Erythroblast (primary cell): Measurements from ENCODE around the gene FANCE.

Experiments
- DNase-seq, 2 experiments: peaks; one replicate each; lab custom pipeline; 2025; lab: John Stamatoyannopoulos, UW
- GATA1 ChIP-seq: IDR thresholded peaks from 2 replicates; pipeline ENCODE4 v1.6.1; 2011; ENCODE audit warnings: low read depth, mild to moderate bottlenecking, control low read depth, low read length, moderate library complexity
- POLR2A ChIP-seq: IDR thresholded peaks from 2 replicates; pipeline ENCODE4 v1.6.1; 2011; ENCODE audit warnings: mild to moderate bottlenecking, low read length

FANCE gene

DNA sequence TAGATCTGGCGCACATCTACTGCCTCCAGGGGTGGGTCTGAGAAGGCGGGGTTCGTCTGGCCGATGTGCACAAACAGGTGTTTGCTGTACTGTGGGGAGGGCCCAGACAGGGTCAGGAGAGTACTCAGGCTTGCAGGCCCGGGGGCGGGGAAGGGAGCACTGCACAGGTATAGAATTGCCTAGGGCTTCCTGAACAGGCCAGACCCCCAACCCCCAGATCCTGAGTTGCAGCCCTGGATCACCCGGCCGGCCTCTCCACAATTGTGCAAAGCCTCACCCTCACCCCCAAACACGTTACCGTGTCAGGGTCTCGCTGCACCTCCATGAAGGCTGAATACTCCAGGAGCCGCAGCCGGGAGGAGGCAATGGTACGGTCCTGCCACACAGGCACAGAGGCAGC lies 23.9 kb downstream of the FANCE start:
- TF ChIP-seq POLR2A, result no peak
- TF ChIP-seq GATA1, result no peak
- DNase-seq, result no peak

DNA sequence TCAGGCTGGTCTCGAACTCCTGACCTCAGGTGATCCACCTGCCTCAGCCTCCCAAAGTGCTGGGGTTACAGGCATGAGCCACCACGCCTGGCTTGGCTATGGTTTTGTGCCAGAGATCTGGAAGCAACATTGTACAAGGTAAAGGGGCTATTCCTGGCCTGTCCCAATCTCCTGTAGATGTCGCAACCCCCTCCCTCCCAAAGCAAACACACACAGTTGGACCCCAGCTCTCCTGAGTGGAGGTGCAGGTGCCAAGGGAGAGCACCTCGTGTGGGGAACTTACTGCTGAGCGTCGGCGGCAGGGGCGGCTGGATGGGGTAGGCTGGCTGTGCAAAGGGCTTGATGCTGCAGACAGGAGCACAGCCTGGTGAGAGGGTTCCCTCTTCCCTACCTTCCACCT lies 24.9 kb downstream of the FANCE start:
- DNase-seq, result no peak
- TF ChIP-seq POLR2A (no peak), GATA1 (no peak)

DNA sequence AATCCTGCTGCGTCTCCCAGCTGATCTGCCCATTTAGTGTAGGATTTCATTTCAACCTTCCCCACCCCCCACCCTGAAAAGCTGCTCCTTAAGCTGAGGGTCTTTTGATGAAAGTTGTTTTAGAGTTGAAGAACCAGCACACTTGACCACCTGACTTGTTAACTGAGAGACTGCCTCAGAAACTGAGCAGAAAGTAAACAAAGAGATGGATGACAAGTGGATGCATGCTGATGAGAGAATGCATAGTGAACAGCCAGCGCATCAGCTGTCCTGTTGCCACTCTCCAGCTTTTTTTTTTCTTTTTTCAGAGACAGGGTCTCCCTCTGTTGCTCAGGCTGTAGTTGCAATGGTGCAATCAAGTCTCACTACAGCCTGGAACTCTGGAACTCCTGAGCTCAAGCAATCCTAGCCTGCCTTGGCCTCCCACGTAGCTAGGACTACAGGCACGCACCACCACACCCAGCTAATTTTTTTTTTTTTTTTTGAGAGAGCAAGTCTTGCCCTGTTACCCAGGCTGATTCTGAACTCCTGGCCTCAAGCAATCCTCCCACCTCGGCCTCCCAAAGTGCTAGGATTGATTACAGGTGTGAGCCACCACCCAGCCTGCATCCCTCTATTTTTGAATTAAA lies 25.5 kb downstream of the FANCE start:
- TF ChIP-seq POLR2A (no peak), GATA1 (no peak)
- no peak for DNase-seq

DNA sequence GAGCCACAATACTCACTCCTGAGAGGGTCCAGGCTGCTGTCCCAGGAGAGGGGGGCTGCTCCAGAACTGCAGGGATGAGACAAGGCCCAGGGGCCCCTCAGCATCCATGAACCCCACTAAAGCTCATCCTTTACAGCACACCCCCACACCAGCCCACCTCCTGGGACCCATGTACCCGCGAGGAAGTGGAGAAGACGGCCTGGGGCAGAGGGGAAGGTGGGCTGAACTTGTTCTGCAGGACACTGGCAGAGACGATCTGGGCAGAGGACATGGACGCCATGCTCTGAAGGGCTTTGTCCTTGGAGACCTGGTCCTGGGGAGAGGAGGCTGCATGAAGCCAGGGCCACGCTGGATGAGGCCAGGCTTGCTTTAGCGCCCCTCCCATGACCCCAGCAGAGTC lies 26.1 kb downstream of the FANCE start:
- TF ChIP-seq POLR2A (no peak), GATA1 (no peak)
- no peak for DNase-seq

DNA sequence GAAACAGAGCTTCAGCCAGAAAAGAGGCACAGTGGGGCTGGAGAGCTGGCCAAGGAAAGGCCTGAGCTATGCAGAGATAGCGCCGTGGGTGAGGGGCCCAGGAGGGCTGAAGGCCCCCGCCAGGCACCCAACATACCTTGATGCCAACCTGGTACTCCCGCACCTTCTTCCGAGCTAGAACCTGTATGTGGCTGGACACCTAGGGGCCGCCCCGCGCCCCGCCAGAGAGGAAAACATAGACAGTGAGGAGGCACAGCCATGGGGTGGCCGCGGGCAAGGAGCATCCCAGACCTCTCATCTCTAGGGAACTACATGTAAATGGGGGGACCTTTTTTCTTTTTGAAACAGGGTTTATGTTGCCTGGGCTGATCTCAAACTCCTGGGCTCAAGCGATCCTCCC lies 28.0 kb downstream of the FANCE start:
- DNase-seq, result no peak
- TF ChIP-seq GATA1 (no peak), POLR2A (no peak)

DNA sequence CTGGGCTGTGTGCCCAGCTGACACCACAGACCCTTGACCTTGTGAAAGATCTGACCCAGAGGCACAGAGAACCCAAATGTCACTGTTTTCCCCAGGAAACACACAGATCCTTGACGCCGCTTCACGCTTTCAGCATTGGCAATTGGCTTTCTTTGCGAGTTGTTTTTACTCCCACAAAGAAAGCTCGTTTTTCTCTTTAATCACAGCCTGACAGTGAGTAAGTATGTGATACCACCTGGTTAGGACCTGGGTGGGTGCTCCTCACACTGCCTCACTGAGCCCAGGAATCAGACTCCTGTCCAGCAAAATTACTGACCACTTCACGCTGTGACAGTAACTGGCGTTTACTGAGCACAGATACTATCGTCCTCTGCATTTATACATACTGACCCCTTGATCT lies 29.1 kb downstream of the FANCE start:
- no peak for TF ChIP-seq GATA1
- TF ChIP-seq POLR2A, result no peak
- DNase-seq, result no peak

DNA sequence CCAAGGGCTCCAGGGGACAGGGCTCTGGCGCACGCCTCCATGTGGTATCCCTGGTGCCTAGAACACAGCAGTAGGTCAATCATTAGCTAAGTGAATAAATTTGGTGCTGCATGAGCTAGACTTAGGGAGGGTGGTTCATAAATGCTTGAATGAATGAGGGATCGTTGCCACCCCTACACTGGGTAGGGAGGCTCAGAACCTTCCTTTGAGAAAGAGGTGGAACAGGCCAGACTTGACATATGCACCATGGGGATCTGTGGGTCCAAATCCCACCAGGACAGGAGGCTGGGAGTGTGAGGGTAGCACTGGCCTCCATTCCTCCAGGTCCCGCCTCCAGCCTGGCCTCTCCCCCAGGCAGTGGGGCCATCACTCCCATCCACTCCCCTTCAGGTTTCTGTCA lies 30.9 kb downstream of the FANCE start:
- TF ChIP-seq GATA1 (no peak), POLR2A (no peak)
- no peak for DNase-seq

DNA sequence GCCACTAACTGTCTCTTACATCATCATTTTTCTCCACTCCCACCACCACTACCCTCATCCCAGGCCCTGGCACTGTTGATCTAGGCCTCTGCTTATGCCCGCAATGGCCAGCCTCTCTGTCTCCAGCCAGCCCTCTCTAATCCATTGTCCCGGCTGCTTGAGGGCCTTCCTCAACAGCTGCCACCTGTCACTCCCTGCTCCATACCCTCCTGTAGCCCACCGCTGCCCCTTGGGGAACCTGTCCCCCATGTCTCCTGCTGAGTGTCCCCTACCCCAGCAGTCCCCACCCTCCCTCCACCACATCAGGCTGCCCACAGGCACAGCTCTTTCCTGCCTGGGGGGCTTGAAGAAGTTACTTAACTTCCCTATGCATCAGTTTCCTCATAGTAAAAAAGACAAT lies 31.4 kb downstream of the FANCE start:
- DNase-seq, result no peak
- TF ChIP-seq GATA1 (no peak), POLR2A (no peak)

DNA sequence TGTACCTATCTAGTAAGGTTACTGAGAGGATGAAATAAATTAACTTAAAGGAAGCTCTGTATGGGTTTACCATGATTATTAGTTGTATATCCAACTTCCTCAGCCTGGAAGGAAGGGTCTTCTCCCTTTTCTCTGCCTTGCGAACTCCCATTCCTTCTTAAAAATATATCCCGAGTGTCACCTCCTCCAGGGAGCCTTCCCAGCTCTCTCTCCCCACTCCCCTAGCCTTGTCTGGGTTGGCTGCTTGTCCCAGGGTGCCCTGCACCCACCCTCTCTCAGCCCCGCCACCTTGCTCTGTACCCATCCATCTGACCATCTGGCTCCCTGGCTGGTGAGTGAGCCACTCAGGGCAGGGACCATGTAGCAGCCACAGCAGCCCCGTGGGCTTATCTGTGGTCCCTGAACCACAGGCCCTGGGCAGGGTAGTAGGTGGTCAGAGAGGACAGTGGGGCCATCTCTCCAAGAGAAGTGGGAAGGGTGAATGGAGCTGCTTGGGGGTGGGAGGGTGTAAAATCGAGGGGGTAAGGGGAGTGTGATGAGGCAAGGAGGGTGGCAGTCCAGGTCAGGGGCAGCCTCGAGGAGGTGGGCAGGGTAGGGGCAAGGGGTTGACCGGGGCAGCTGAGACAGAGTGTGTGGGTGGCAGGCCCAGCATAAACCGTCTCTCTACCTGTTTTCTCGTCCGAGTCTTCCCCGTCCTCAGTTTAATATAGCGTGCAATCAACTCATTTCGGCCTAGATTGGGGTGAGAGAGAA lies 31.9 kb downstream of the FANCE start:
- TF ChIP-seq POLR2A, result no peak
- no peak for TF ChIP-seq GATA1
- no peak for DNase-seq

DNA sequence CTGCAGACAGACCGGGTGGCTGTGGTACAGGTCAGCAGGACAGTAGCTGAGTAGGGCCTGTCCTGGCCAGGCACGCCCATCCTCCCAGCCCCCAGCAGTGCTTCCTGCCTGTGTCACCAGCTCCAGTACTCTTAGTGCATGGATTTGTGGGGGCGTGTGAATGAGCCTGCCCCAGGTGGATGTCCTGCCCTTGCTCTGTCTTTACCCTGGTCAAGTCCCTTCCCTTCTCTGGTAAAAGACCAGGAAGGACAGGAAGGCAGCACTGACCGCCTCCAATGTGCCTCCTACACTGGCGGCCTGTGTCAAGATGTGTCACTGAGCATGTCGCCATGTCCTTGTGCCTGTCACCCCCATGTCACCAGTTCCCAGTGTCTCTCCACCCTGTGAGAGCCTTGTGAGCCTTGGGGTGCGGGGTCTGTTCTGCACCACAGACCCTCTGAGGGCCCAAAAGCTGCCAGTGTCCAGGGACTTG lies 32.8 kb downstream of the FANCE start:
- TF ChIP-seq POLR2A (no peak), GATA1 (no peak)
- DNase-seq, result no peak

DNA sequence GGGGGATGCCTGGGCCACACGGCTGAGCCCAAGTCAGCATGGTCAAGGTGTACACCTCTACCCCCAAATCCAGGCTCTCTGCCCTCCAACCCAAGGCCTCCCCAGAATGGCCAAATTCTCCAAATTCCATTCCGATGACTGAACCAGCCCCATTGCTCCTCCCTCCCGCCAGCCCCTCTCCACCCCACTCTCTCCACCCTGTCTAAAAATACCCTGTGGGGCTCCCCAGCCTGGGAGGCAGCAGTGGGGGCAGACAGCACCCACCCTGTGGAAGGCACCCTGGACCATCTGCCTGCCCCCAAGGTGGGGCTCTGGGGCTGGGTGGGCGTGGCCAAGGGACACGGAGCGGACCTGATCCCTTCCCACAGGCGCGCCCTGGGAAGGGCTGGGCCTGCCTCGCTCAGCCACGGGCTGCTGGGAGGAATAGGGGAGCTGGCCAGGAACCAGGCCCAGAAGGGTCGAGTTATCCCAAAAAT lies 33.3 kb downstream of the FANCE start:
- TF ChIP-seq GATA1 (no peak), POLR2A (no peak)
- DNase-seq, result no peak

DNA sequence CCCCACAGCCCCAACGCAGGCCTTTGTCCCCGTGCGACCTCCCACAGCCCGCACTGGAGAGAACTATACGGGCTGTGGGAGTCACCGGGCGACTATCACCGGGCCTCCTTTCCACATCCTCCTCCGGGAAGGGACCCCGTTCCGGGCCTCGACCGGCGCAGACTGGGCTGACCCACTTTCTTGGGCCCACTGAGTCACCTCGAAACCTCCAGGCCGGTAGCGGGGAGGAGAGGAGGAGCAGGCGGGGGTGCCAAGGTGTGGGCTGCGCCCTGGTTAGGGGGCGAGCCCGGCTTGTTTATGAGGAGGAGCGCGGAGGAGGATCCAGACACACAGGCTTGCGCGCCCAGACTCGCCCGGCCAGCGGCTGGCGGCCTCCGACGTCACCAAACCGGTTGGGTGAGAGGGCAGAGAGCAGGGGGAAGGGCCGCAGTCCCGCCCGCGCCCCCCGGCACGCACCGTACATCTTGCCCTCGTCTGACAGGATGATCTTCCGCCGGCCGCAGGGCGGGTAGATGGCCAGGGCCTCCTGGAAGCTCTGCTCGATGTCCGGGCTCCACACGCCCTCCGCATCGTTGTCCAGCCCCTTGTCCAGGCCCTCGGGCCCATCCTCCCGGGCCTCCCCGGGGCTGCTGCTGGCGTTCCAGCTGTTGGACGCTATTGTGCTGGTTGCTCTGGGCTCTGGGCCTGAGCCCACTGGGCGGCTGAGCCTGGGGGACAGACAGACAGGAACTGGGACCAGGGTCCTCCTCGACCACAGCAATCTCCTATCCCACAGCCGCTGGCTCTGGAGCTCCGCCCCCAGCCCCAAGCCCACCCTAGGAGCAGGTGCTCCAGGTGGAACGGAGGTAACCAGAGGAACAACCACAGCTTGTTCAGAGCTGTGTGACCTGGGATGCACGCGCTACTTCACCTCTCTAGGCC lies 34.1 kb downstream of the FANCE start:
- no peak for DNase-seq
- TF ChIP-seq GATA1 (no peak), POLR2A (no peak)

DNA sequence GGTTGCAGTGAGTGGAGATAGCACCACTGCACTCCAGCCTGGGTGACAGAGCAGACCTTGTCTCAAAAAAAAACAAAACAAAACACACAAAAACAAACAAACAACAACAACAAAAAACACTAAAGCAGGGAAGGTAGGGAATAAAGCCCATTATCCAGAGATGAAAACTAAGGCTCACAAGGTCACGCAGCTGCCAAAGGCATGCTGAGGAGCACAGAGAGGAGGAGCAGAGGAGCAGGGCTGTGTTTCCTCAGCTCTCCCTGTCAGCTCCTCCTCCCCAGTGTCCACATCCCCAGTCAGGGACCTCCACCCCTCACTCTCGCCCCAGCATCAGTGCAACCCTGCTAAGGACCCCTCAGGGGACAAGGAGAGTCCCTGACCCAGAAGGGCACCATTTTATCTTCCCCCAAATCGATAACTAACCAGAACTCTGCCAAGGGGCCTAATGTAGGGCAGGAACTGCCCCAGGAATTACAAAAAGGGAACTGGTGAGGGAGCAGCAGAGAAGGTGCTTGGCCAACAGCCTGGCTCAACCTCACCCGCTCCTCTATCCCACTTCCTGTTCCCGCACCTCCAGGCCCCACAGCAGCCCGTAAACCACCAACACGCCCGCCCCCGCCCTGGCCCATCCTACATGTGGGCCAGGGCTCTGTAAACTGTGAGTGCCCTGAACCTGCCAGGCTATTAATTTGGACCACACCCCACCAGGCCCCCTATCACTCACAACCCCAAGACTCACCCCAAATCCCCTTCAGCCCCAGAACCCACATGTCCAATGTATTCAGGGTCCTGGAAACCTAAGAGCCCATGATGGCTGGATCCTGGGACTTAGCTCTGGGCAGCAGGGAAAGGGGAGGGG lies 35.7 kb downstream of the FANCE start:
- no peak for TF ChIP-seq GATA1
- TF ChIP-seq POLR2A, result no peak
- DNase-seq, result no peak

DNA sequence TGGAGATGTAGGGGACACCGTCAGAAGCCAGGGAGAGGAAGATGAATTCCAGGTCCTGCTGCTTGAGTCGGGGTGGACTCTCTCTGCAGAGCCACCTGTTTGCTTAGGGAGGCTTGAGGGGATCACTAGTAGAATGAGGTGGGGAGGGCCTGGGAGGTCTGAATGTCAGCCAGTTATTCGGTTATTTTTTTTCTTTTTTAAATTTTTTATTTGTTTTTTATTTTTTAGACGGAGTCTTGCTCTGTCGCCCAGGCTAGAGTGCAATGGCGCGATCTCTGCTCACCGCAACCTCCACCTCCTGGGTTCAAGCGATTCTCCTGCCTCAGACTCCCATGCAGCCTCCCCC lies 36.4 kb downstream of the FANCE start:
- TF ChIP-seq GATA1 (no peak), POLR2A (no peak)
- DNase-seq, result no peak
